MCF 10A (cell line): ENCODE measurements around the gene CHD3. TPM values are rescaled to one million over a fixed set of nuclear protein-coding genes. Genes with fewer than 3 reads are reported as not detected.

Experiments
- BruUV-seq: library from RNA; stranded (reverse); fragments of 400-500 nt; replicated peaks from 2 replicates; lab custom pipeline; 2021; lab: Mats Ljungman, UMichigan
- CTCF ChIA-PET: fragments of 300-600 bp; sonication (Branson Sonifier 250); formaldehyde crosslinking; extraction: SDS; loops from one replicate; lab custom pipeline; 2021; ENCODE audit warnings: antibody characterized with exemption, inconsistent platforms; lab: Yijun Ruan, JAX
- POLR2A ChIA-PET: fragments of 300-600, 350-650 bp; sonication (Branson Sonifier 250); formaldehyde crosslinking; extraction: SDS; loops from one replicate; lab custom pipeline; 2020; ENCODE audit warnings: antibody characterized with exemption, inconsistent platforms; lab: Yijun Ruan, JAX
- DNase-seq: peaks from one replicate; pipeline ENCODE4 v3.0.0-alpha.2; 2018; ENCODE audit not compliant: unreplicated experiment
- H3K27ac Mint-ChIP-seq: one replicate; pipeline ENCODE4 v1.8.0; 2022; ENCODE audit warnings: mild to moderate bottlenecking, low read depth, mixed read lengths; ENCODE audit not compliant: unreplicated experiment
- H3K27me3 Mint-ChIP-seq: one replicate; pipeline ENCODE4 v1.8.0; 2022; ENCODE audit warnings: mixed read lengths; ENCODE audit not compliant: insufficient read depth, unreplicated experiment
- H3K36me3 Mint-ChIP-seq: one replicate; pipeline ENCODE4 v1.8.0; 2022; ENCODE audit warnings: mild to moderate bottlenecking, moderate library complexity, mixed read lengths; ENCODE audit not compliant: insufficient read depth, unreplicated experiment
- H3K4me1 Mint-ChIP-seq: one replicate; pipeline ENCODE4 v1.8.0; 2022; ENCODE audit warnings: mixed read lengths; ENCODE audit not compliant: insufficient read depth, unreplicated experiment
- H3K4me3 Mint-ChIP-seq: one replicate; pipeline ENCODE4 v1.8.0; 2022; ENCODE audit warnings: mild to moderate bottlenecking, moderate library complexity, mixed read lengths; ENCODE audit not compliant: unreplicated experiment
- H3K9me3 Mint-ChIP-seq: one replicate; pipeline ENCODE4 v1.8.0; 2022; ENCODE audit warnings: mixed read lengths; ENCODE audit not compliant: unreplicated experiment
- CTCF ChIP-seq: fragments of 200-600 bp; IDR thresholded peaks from one replicate; pipeline ENCODE4 v1.8.0; 2022; ENCODE audit warnings: antibody characterized with exemption, mild to moderate bottlenecking; ENCODE audit not compliant: unreplicated experiment
- intact Hi-C: fragments of 100-400 bp; cut with micrococcal nuclease; formaldehyde crosslinking; loops from 2 replicates; pipeline ENCODE4 v1.14.1; 2022
- total RNA-seq: library from RNA; stranded (reverse); gene quantifications from 2 replicates; pipeline ENCODE4 v1.2.3, GENCODE V29; 2022

Gene CHD3
- total RNA-seq, 1 experiment from 2014 or later = 87.1 TPM

DNA sequence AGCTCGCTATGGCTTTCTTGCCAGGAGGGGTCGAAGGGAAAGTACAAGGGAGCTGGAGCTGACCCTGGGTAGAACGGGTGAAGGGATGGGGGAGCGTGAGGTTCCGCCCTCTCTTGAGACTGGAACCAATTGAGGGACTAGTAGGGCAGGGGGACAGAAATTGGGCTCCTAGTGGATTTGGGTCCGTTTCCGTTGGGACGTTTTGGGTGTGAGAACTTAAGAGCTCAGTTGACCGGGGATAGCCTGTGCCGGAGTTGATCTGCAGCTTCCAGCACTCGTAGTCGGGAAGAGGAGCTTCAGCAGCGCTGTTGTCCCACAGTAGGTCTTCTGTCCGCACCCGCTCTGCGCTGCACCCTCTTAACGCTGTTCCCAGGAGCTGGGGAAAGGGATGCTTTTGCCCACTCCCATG lies 43.9 kb downstream of the CHD3 start:
- TSS peak; percentile 60 for BruUV-seq
- H3K27ac Mint-ChIP-seq = peak overlapping the region; percentile 96

GRCh38 chr17:7932949-7933348 lies 44.4 kb downstream of the CHD3 start:
- Mint-ChIP-seq H3K4me3 (peak overlapping the region; percentile 95), H3K4me1 (peaks cover 22% of the 10 kb centered on the region), H3K9me3 (no peaks in the 10 kb centered on the region), H3K27me3 (no peaks in the 10 kb centered on the region), H3K27ac (peak overlapping the region; percentile 96), H3K36me3 (peaks cover 32% of the 10 kb centered on the region)
- peak; percentile 53 for DNase-seq
- no TSS peak for BruUV-seq
- peak; percentile 9 for TF ChIP-seq CTCF
- intact Hi-C loops = loop anchor here (1.0 to 5.0 kb wide), 3 partner anchors 18 to 109 kb away; no protein-coding TSS in a partner anchor
- CTCF ChIA-PET = interaction anchor here (0.5 to 3.4 kb wide), 28 partner anchors 12 to 635 kb away, joined by 3 to 20 read pairs (median 4); partner anchors contain the start of gene CHD3
- POLR2A ChIA-PET = interaction anchor here (0.6 to 4.0 kb wide), 34 partner anchors 7 to 375 kb away, joined by 3 to 103 read pairs (median 6); partner anchors contain the start of genes ALOXE3, AURKB, CHD3 and CYB5D1

More for the DNA sequence above, 43.9 kb downstream of the CHD3 start:
- DNase-seq = peak; percentile 34
- no peak for TF ChIP-seq CTCF
- peak overlapping the region; percentile 95 for H3K4me3 Mint-ChIP-seq
- peaks cover 22% of the 10 kb centered on the region for H3K4me1 Mint-ChIP-seq
- intact Hi-C loops = loop anchor here (1.0 to 5.0 kb wide), 3 partner anchors 17 to 110 kb away; no protein-coding TSS in a partner anchor
- H3K36me3 Mint-ChIP-seq = peaks cover 27% of the 10 kb centered on the region
- no peaks in the 10 kb centered on the region for H3K9me3 Mint-ChIP-seq
- ChIA-PET POLR2A (interaction anchor here (0.5 to 4.0 kb wide), 46 partner anchors 8 to 673 kb away, joined by 3 to 103 read pairs (median 4); partner anchors contain the start of genes ALOXE3, AURKB, CHD3 and CYB5D1), CTCF (interaction anchor here (0.5 to 3.4 kb wide), 24 partner anchors 12 to 634 kb away, joined by 3 to 20 read pairs (median 4); partner anchors contain the start of gene CHD3)
- no peaks in the 10 kb centered on the region for H3K27me3 Mint-ChIP-seq

- no peak for DNase-seq
- ChIA-PET POLR2A (no interaction called here), CTCF (interaction anchor here (0.6 to 2.5 kb wide), 8 partner anchors 13 to 759 kb away, joined by 3 to 12 read pairs (median 4); no protein-coding TSS in a partner anchor)
- no peak for TF ChIP-seq CTCF
- no peaks in the 10 kb centered on the region for H3K9me3 Mint-ChIP-seq
- peaks cover 50% of the 10 kb centered on the region for H3K36me3 Mint-ChIP-seq
- no peak overlapping the region for H3K27ac Mint-ChIP-seq
- no peaks in the 10 kb centered on the region for H3K27me3 Mint-ChIP-seq
- no TSS peak for BruUV-seq
- intact Hi-C loops = no loop called here
- no peak overlapping the region for H3K4me3 Mint-ChIP-seq
- H3K4me1 Mint-ChIP-seq = peaks cover 23% of the 10 kb centered on the region
Observed at GRCh38 chr17:7935859-7936258, 47.3 kb downstream of the CHD3 start.

DNA sequence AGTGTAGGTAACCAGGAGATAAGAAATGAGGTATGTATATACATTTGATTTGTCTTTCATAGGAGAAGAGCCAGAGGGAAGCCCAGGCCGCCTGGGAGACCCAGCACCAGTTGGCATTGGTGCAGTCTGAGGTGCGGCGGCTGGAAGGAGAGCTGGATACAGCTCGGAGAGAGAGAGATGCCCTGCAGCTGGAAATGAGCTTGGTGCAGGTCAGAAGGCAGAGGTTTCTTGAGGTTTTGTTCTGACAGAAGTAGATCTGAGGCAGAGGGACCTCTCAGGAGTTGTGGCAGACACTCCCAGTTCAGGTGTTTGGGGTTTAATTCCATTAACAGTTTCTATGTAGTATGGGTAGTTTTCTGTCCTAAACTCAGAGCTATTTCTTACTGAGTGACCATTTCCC lies 51.4 kb downstream of the CHD3 start:
- no peaks in the 10 kb centered on the region for H3K9me3 Mint-ChIP-seq
- peaks cover 5% of the 10 kb centered on the region for H3K4me1 Mint-ChIP-seq
- POLR2A ChIA-PET = interaction anchor here (1.5 kb wide), 1 partner anchor 8 kb away, joined by 5 read pairs; the partner anchor contains the start of genes CNTROB and TRAPPC1
- no peak for DNase-seq
- no peaks in the 10 kb centered on the region for H3K27me3 Mint-ChIP-seq
- H3K27ac Mint-ChIP-seq = peak overlapping the region; percentile 11
- CTCF ChIA-PET = interaction anchor here (0.6 to 1.7 kb wide), 6 partner anchors 27 to 433 kb away, joined by 3 to 7 read pairs (median 4); no protein-coding TSS in a partner anchor
- H3K4me3 Mint-ChIP-seq = no peak overlapping the region
- H3K36me3 Mint-ChIP-seq = peaks cover 80% of the 10 kb centered on the region
- intact Hi-C loops = no loop called here
- no peak for TF ChIP-seq CTCF
- no TSS peak for BruUV-seq
